OCI-LY1 (cell line): ENCODE measurements around the gene LSS.

Experiments
- EZH2 ChIP-seq: fragments of 200-600 bp; sonication (generic), shearing (Covaris generic); IDR thresholded peaks from 2 replicates; pipeline ENCODE4 v1.8.0; 2017; ENCODE audit warnings: borderline replicate concordance, mixed run types, mild to moderate bottlenecking, antibody characterized with exemption, low read length, moderate library complexity, mixed read lengths
- TF ChIP-seq, protein P1 (sequence below): fragments of 200-600 bp; sonication (generic), shearing (Covaris generic); IDR thresholded peaks from 2 replicates; pipeline ENCODE4 v1.5.1; 2017; ENCODE audit warnings: mild to moderate bottlenecking, antibody characterized with exemption, low read length, moderate library complexity, mixed read lengths

DNA sequence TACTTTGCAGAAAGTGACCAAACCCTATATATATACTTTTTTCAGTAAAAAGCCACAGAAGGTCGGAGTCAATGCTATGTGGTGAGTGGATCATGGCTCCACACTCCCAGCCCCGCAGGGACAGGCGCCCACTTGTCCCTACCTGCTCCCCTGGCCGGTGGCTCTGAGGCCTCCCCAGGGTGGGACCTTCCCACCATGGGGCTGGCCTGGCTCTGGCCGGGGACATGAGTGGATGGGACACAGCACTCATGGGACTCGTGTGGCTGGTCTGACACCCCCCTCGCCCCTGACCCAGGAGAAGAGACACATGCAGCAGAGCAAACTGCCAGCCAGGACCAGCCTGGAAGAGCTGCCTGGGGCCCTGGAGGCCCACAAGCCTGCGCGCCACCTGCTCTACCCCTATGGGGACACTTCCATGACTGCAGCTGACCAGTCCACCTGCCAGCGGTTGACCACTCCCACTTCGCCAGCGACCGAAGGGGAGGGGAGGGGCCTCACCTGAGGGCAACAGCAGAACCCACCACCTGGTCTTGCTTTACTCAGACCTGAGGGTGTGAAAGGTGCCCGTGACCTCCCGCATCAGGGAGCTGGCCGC lies 46.5 kb downstream of the LSS start:
- TF ChIP-seq, protein P1, sequence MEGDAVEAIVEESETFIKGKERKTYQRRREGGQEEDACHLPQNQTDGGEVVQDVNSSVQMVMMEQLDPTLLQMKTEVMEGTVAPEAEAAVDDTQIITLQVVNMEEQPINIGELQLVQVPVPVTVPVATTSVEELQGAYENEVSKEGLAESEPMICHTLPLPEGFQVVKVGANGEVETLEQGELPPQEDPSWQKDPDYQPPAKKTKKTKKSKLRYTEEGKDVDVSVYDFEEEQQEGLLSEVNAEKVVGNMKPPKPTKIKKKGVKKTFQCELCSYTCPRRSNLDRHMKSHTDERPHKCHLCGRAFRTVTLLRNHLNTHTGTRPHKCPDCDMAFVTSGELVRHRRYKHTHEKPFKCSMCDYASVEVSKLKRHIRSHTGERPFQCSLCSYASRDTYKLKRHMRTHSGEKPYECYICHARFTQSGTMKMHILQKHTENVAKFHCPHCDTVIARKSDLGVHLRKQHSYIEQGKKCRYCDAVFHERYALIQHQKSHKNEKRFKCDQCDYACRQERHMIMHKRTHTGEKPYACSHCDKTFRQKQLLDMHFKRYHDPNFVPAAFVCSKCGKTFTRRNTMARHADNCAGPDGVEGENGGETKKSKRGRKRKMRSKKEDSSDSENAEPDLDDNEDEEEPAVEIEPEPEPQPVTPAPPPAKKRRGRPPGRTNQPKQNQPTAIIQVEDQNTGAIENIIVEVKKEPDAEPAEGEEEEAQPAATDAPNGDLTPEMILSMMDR, result no peak
- no peak for TF ChIP-seq EZH2
